GM18907 (cell line): ENCODE results near the gene BTBD2.

Experiments used
- ATAC-seq: cut with Tn5 transposase; IDR thresholded peaks from one replicate; pipeline ENCODE4 v1.9.1; 2021; ENCODE audit warnings: mild to moderate bottlenecking, moderate library complexity; ENCODE audit not compliant: unreplicated experiment

Gene BTBD2

DNA sequence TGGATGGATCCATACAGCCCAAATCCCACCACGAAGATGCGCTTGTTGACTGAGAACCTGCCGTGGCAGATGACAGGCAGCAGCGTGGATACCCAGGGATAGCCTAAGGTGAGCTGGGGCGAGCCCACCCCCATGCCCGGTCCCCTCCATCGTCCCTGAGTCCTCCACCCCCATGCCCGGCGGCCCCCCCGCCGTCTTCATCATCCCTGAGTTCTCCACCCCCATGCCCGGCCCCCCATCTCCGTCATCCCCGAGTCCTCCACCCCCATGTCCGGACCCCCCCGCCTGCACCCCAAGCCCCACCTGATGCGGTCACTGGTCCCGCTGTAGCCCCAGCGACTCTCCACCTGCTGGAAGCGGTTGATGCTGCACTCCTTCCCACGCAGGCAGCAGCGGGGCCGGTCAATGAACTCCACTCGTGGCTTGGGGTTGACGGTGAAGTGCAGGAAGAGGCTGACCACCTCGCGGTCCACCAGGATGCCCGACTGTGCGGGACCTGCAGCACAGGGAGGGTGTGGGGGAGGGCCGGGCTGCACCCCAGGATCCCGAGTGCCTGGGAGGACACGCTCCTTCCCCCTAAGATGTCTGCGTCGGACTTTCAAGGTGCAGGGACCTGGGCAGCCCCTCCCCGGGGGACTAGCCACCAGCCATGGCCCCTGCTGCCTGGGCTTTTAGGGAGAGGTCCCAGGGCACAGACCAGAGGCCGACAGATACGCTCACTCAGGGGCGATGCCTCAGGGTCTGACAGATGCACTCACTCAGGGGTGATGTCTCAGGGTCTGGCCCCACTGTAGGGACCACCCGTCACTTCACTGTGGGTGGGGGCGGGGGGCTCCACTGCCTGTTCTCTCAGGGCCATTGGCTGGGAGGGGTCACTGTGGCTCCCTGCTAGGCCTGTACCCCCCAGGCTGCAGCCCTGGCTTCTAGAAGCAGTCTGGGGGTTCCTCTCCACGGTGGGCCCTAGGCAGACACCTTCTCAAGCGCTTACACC is 28.0 kb downstream of the BTBD2 start:
- ATAC-seq: no peak

- no peak for ATAC-seq
These were observed 29.0 kb downstream of the BTBD2 start for GRCh38 chr19:1986357-1987162.

- ATAC-seq: no peak
These were observed 29.7 kb downstream of the BTBD2 start for GRCh38 chr19:1985588-1986356.

DNA sequence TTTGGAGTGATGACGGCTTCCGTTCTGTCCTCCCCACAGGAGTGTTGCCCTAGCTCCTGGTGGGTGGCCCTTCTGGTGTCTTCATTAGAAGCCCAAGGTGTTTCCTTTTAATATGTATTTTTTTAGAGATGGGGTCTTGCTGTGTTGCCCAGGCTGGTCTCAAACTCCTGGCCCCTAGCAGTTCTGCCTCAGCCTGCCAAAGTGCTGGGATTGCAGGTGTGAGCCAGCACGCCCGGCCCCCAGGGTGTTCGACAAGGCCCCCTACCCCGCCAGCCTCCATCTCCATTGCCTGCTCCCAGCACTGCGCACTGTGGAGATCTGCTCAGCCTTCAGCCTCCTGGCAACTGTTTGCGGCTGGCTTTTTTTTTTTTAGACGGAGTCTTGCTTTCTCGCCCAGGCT is 31.2 kb downstream of the BTBD2 start:
- ATAC-seq: no peak

GRCh38 chr19:1981253-1981652 is 34.3 kb downstream of the BTBD2 start:
- no peak for ATAC-seq

- no peak for ATAC-seq
These were observed 34.7 kb downstream of the BTBD2 start for GRCh38 chr19:1980809-1981181.

GRCh38 chr19:1980091-1980808 is 35.3 kb downstream of the BTBD2 start:
- ATAC-seq: no peak

- ATAC-seq: no peak
These were observed 35.9 kb downstream of the BTBD2 start for GRCh38 chr19:1979642-1980041.

DNA sequence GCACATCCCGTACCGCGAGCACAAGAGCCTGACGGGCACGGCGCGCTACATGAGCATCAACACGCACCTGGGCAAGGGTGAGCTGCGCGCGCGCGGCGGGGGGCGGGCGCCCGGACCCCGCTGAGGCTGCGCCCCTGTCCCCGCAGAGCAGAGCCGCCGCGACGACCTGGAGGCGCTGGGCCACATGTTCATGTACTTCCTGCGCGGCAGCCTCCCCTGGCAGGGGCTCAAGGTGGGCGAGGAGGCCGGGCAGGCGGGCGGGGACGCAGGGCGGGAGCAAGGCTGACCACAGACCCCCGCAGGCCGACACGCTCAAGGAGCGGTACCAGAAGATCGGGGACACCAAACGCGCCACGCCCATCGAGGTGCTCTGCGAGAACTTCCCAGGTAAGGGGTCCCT is 36.5 kb downstream of the BTBD2 start:
- no peak for ATAC-seq

- ATAC-seq: no peak
These were observed 37.1 kb downstream of the BTBD2 start for GRCh38 chr19:1978346-1978894.

GRCh38 chr19:1977120-1977519 is 38.4 kb downstream of the BTBD2 start:
- ATAC-seq: no peak

DNA sequence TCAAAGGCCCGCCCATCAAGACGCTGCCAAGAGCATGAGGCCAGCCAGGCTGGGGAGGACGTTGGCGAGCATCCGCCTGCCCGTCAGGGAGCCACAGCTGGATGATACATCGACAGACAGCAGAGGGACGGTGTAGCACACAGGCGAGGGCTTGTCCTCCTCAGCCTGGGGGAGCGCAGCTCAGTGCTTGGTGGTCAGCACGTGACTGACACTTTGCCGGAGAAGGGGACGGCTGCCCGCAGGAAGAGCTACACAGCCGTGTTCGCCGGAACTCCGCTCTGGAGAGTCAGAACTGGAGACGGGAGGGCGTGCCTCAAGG is 40.4 kb downstream of the BTBD2 start:
- no peak for ATAC-seq

GRCh38 chr19:1974381-1975161 is 40.9 kb downstream of the BTBD2 start:
- ATAC-seq: no peak

DNA sequence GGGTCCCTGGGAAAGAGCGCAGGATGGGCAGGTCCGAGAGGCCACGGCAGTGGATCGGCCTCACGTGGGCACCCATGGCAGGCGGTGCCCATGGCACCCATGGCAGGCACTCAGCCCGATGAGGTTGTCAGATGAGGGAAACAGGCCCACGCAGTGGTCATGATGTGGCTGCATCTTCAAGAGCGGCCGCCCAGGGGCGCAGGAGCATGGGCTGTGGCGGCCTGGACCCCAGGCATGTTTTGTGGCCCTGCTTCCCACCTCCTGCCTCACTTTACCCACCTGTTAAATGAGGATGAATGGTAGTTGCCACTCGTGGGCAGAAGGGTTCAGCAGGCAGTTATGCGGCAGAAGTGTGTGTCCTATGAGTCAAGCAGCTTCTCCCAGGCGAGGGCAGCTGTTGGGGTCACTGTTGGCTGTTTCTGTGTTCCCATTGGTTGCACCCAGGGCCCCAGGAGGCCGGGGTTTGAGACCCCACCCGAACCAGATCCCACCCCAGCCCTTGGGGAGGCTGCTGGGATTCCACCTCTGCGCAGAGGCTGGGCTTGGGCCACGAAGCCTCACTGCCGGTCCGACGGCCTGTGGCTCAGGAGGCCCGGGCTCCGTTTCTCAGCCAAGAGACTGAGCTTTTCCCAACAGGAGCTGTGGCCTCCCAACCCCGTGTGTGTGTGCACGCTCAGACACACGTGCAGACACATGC is 44.6 kb downstream of the BTBD2 start:
- no peak for ATAC-seq

DNA sequence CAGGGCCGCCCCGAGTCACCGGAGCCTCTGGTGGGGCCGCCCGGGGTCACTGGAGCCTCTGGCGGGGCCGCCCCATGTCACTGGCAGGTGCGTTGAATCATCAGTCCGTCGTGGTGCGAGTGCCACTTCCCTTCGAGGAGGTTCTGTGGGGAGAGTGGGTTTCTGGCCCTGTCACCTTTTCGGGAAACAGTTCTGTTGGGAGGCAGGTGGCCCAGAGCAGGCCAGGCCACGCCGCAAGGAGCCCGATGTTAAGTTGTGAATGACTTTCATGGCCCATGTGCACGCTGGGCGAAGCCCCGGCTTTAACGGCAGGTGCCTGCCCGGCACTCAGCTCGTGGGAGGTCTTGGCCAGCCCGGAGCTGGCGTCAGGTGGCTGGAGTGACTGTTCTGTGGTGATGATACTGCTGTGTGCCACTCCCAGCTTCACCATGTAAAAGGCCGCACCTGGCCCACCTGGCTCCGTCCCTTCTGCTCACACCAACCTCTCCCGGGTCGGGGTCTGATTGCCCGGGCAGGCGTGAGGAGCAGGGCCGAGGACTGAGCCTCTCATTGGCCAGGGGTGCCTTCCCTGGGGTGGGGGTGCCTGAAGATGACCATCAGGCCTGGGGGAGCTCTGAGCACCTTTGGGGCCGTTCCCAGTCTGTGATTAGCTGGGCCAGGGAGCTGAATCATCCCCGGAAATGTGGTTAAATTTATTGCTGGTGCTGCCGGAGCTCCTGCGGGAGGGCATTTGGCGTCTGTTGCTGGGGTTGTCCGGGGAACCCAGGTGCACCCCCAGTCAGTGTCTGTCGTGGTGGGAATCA is 45.3 kb downstream of the BTBD2 start:
- ATAC-seq: no peak

DNA sequence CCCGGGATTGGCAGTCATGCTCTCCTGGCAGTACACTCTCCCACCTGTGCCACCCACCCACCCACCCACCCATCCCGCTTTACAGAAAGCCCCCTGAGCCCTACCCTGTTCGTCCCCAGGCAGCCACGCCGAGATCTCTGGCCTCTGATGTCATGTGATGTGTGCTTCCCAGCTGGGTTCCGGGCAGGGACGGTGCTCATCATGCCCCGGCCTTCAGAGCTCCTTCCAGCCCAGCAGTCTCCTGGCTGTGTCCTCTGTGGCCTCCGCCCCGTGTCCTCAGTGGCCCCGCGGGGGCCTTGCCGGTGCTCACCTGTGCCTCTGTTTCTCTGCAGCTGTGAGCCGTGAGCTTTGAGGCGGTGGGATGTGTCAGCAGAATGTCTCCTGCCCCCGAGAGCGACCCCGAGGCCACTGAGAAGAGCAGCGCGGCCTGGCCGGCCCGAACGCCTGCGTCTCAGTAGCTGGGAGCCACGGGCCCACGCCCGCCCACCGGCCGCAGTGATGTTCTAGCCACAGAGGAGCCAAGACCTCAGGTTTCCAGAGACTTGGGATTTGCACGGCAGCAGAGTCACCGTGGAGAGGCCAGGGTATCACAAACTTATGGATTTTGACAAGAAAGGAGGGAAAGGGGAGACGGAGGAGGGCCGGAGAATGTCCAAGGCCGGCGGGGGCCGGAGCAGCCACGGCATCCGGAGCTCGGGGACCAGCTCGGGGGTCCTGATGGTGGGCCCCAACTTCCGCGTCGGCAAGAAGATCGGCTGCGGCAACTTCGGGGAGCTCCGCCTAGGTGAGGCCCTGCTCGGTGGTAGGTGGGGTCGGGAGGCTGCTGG is 46.1 kb downstream of the BTBD2 start:
- ATAC-seq: no peak
